IPS-18c (cell line): ENCODE measurements around the gene CHTF18.

Experiments
- H3K4me3 ChIP-seq: 2 replicates; pipeline ENCODE4 v1.7.0; 2013; ENCODE audit warnings: low read depth, mild to moderate bottlenecking, low read length, moderate library complexity; ENCODE audit not compliant: insufficient read depth
- H3K9me3 ChIP-seq: one replicate; pipeline ENCODE4 v1.6.1; 2013; ENCODE audit warnings: mild to moderate bottlenecking, low read length, moderate library complexity; ENCODE audit not compliant: control insufficient read depth, insufficient read depth

CHTF18 gene

GRCh38 chr16:754656-755055 is 33.8 kb upstream of the CHTF18 start:
- H3K9me3 ChIP-seq, result no peaks in the 10 kb centered on the region

DNA sequence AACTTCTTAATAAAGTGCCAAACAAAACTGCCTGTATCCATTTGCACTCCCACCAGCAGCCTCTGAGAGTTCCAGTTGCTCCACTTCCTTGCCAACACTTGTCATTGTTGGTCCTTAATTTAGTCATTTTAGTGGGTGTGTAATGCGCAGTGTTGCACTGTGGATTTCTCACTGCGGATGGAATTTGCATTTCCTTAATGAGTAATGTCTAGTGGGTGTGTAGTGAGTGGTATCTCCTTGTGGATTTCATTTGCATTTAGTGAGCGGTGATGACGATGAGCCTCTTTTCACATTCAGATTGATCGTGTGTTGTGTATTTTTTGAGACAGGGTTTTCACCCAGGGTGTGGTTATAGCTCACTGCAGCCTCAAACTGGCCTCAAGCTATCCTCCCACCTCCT is 32.0 kb upstream of the CHTF18 start:
- no peaks in the 10 kb centered on the region for H3K9me3 ChIP-seq
- H3K4me3 ChIP-seq, result no peak overlapping the region

More at GRCh38 chr16:754656-755055, 33.8 kb upstream of the CHTF18 start:
- H3K4me3 ChIP-seq, result no peak overlapping the region

- Histone ChIP-seq H3K9me3 (no peaks in the 10 kb centered on the region), H3K4me3 (no peak overlapping the region)
Measured at GRCh38 chr16:759110-759910, 29.1 kb upstream of the CHTF18 start.

DNA sequence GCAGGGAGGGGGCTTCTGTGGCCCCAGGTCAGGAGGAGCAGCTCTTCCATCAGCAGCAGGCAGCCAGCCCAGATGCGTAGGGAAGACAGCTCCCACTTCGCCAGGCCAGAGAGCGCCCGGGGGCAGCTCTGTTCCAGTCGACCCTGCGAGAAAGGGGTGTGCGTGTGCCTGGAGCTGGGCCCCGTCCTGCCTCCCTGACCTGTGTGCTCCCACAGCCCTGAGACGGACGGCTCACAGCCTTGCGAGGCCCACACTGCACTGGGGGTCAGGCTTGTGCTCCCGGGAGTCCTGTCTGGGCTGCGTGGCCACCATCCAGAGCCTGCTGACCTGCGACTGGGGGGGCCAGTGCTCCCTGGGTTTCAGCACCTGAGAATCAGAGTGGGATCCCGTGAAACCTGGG is 28.4 kb upstream of the CHTF18 start:
- Histone ChIP-seq H3K4me3 (no peak overlapping the region), H3K9me3 (no peaks in the 10 kb centered on the region)

DNA sequence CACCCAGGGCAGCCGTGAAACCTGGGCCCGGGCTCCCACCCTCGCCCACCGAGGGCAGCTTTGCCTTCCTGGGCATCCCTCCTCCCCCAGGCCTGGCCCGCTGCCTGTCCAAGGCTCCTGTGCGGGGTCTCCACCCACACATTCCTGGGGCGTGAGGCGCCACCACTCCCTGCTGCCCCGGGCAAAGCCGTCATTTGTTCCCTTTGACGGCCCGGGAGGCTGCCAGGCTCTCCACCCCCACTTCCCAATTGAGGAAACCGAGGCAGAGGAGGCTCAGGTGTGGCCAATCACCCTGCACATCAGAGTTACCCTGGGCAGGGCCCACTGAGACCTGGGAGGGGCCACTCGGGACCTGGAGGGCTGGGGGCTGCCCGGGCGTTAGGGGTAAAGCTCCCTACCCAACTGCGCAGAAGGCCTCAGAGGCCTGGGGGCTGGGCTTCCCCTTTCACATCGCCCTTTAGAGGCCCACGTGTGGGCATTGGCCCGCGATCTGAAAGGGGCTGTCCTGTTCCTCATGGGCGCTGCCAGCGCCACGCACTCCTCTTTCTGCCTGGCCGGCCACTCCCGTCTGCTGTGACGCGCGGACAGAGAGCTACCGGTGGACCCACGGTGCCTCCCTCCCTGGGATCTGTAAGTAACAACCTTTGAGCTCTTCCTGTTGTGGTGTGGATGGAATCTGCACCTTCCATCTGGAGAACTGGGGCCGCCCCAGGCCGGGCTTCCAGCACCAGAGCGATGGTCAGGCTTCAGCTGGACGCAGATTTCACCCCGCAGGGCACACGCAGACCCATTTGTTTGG is 27.7 kb upstream of the CHTF18 start, which contains the start of gene MSLN:
MSLN (plus strand) TSS at position 190 of the 799 bp plus-strand sequence. CDS start 1,947 bp downstream, outside the sequence.
- no peak within 1 kb of the TSS for H3K4me3 ChIP-seq

GRCh38 chr16:761625-762513 is 26.6 kb upstream of the CHTF18 start:
- H3K4me3 ChIP-seq, result no peak overlapping the region

More for the DNA sequence above, 27.7 kb upstream of the CHTF18 start, which contains the start of gene MSLN:
- H3K9me3 ChIP-seq, result no peaks in the 10 kb centered on the region

DNA sequence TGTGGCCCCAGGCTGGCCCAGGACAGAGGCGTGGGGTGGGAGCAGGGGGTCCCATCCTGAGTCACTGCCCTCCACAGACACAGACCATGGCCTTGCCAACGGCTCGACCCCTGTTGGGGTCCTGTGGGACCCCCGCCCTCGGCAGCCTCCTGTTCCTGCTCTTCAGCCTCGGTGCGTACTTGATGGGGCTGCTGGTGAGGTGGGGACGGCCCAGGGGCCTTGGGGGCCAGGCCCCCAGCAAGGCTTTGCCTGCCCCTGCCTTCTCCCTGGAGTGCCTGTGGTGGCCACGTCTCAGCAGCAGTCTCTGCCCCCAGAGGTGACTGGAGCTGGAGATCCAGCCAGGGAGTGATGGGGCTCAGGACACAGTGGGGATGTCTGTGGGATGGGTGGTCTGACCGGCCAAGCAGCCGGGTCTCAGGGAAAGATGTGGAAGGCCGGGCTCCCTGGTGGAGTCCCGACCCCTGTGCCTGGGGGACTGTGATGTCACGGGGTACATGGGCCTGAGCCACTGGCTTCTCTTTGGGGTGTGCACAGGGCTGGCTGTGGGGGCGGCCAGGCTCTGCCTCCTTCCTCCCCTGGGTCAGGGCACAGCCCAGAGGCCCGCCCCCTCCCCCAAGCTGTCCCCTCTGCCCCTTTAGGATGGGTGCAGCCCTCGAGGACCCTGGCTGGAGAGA is 25.7 kb upstream of the CHTF18 start:
- no peak overlapping the region for H3K4me3 ChIP-seq
- H3K9me3 ChIP-seq, result no peaks in the 10 kb centered on the region

More at GRCh38 chr16:761625-762513, 26.6 kb upstream of the CHTF18 start:
- H3K9me3 ChIP-seq, result no peaks in the 10 kb centered on the region

GRCh38 chr16:763369-764183 is 24.8 kb upstream of the CHTF18 start:
- H3K4me3 ChIP-seq, result no peak overlapping the region
- H3K9me3 ChIP-seq, result no peaks in the 10 kb centered on the region

GRCh38 chr16:764184-764750 is 24.2 kb upstream of the CHTF18 start:
- no peak overlapping the region for H3K4me3 ChIP-seq
- no peaks in the 10 kb centered on the region for H3K9me3 ChIP-seq

GRCh38 chr16:764848-765487 is 23.5 kb upstream of the CHTF18 start:
- Histone ChIP-seq H3K9me3 (no peaks in the 10 kb centered on the region), H3K4me3 (no peak overlapping the region)

- no peaks in the 10 kb centered on the region for H3K9me3 ChIP-seq
- H3K4me3 ChIP-seq, result no peak overlapping the region
Measured at GRCh38 chr16:765488-765865, 22.9 kb upstream of the CHTF18 start.

- Histone ChIP-seq H3K4me3 (no peak overlapping the region), H3K9me3 (no peaks in the 10 kb centered on the region)
Measured at GRCh38 chr16:766008-766819, 22.2 kb upstream of the CHTF18 start.

GRCh38 chr16:766820-767640 is 21.4 kb upstream of the CHTF18 start:
- Histone ChIP-seq H3K4me3 (no peak overlapping the region), H3K9me3 (no peaks in the 10 kb centered on the region)

GRCh38 chr16:767743-768235 is 20.6 kb upstream of the CHTF18 start:
- Histone ChIP-seq H3K9me3 (no peaks in the 10 kb centered on the region), H3K4me3 (no peak overlapping the region)
